HG03060 (cell line): ENCODE results near the gene SSR1.
"Not testable (repeated sequence)": the region's sequence is repeated elsewhere in the genome, so short reads cannot be mapped to it uniquely, and the experiment has no call there.

Experiments
- ATAC-seq: cut with Tn5 transposase; IDR thresholded peaks from one replicate; pipeline ENCODE4 v1.9.1; 2021; ENCODE audit warnings: low read depth, moderate number of reproducible peaks; ENCODE audit not compliant: unreplicated experiment

SSR1 gene

GRCh38 chr6:7319406-7319805 lies 6.4 kb upstream of the SSR1 start:
- ATAC-seq, result not testable (repeated sequence)

- no peak for ATAC-seq
Observed at GRCh38 chr6:7317538-7317937, 4.5 kb upstream of the SSR1 start.

- no peak for ATAC-seq
Observed at GRCh38 chr6:7316658-7317533, 3.9 kb upstream of the SSR1 start.

- no peak for ATAC-seq
Observed at GRCh38 chr6:7315948-7316365, 3.0 kb upstream of the SSR1 start.

GRCh38 chr6:7315087-7315947 lies 2.3 kb upstream of the SSR1 start:
- ATAC-seq, result not testable (repeated sequence)

GRCh38 chr6:7314414-7314813 lies 1.4 kb upstream of the SSR1 start:
- no peak for ATAC-seq

- ATAC-seq, result no peak
Observed at GRCh38 chr6:7313505-7314165, 636 bp upstream of the SSR1 start.

GRCh38 chr6:7311917-7312615 lies 933 bp downstream of the SSR1 start:
- no peak for ATAC-seq

- no peak for ATAC-seq
Observed at GRCh38 chr6:7311176-7311575, 1.8 kb downstream of the SSR1 start.

- ATAC-seq, result no peak
Observed at GRCh38 chr6:7309050-7309449, 3.9 kb downstream of the SSR1 start.

GRCh38 chr6:7307533-7307932 lies 5.5 kb downstream of the SSR1 start:
- ATAC-seq, result no peak

- ATAC-seq, result no peak
Observed at GRCh38 chr6:7304821-7305220, 8.2 kb downstream of the SSR1 start.

- ATAC-seq, result no peak
Observed at GRCh38 chr6:7301702-7302101, 11.3 kb downstream of the SSR1 start.

- ATAC-seq, result no peak
Observed at GRCh38 chr6:7300926-7301325, 12.1 kb downstream of the SSR1 start.

- ATAC-seq, result no peak
Observed at GRCh38 chr6:7298113-7298512, 14.9 kb downstream of the SSR1 start.

GRCh38 chr6:7296602-7297001 lies 16.4 kb downstream of the SSR1 start:
- ATAC-seq, result no peak

- ATAC-seq, result no peak
Observed at GRCh38 chr6:7295916-7296315, 17.1 kb downstream of the SSR1 start.

- no peak for ATAC-seq
Observed at GRCh38 chr6:7292596-7293255, 20.3 kb downstream of the SSR1 start.

- no peak for ATAC-seq
Observed at GRCh38 chr6:7290079-7290478, 22.9 kb downstream of the SSR1 start.

GRCh38 chr6:7285416-7285815 lies 27.6 kb downstream of the SSR1 start:
- ATAC-seq, result no peak
